ENCODE results near the gene CD1B.
"Not testable (repeated sequence)": the region's sequence is repeated elsewhere in the genome, so short reads cannot be mapped to it uniquely, and the experiment has no call there.

Gene CD1B

DNA sequence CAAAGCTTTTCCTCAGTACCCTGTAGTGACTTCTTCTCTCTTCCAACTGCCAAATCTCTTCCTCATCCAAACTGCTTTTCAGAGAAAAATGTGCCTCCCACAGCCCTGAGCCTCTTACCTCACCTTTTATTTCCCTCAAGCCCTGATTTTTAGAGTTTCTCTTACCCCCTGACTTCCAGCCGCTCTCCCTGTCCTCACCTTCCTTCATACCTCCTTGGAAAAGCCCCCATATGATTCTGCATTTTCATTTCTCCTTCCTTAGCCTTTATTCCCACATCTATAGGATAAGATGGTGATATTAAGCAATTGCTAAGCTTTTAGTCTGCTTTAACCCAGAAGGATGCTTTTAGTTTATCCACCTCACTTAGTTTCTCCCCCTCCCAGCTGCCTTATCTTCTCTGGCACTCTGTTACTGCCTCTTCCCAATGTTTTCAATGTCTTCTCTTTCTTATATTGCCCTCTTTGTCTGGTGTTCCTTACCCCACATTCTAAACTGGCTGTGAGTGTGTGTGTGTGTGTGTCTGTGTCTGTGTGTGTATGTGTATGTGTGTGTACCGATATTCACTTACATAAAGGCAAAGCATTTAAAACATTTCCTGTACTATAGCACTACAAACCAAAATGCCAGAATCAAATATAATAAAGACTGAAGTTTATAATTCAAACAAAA lies at the start of gene CD1B:
Gene CD1B, minus strand, starts transcription at position 51 of the 670 bp plus-strand sequence. CDS start 108 bp downstream, outside the sequence.
- DNase-seq = no peak

DNA sequence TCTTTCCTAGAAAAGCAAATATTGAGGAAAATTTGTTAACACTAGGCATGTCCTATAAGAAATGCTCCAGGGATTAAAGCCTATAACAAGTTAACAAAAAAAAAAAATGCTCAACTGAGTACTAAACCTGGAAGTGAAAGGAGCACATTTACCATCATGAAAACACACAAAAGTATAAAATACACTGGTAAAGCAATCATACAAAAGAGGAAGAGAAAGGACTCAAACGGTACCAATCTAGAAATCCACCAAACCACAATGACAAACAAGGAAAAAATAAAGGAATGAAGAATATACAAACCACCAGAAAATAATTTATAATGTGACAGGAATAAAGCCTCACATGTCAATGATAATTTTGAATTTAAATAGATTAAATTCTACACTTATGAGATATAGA lies 43.5 kb upstream of the CD1B start:
- no peak for DNase-seq

- DNase-seq = not testable (repeated sequence)
These were observed 42.8 kb upstream of the CD1B start for GRCh38 chr1:158374101-158374500.

DNA sequence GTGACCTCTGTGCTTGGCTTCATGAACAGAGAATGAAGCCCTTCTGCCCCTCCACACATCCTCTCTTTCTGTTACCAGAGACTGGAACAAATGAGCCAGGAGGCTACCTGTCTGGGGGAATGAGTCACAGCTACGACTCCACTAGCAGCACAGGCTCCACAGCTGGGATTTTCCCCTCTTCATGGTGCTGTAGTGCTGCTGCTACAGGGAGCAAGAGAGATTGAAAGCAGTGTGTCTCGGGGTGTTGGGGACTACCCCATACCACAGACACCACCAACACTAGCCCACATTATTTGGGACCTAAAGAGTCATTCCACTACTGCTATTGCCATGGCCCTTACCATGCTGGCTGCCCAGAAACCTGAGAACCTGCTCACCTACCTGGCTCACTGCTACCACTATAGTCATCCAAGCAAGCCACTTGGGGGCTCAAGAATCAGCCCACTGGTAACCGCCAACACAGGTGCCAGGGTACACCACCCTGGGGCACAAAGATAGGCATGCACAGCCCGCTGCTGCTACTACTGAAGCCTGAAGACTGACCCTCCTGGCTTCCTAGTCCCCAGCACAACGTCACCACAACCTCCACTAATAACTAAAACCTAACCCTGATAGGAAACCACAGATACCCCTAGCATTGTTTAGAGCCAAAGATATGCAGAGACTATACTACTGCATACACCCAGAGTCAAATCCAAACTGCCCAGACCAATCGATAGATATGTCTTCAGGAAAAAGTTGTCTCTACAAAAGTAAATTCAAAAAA lies 40.0 kb upstream of the CD1B start:
- no peak for DNase-seq

DNA sequence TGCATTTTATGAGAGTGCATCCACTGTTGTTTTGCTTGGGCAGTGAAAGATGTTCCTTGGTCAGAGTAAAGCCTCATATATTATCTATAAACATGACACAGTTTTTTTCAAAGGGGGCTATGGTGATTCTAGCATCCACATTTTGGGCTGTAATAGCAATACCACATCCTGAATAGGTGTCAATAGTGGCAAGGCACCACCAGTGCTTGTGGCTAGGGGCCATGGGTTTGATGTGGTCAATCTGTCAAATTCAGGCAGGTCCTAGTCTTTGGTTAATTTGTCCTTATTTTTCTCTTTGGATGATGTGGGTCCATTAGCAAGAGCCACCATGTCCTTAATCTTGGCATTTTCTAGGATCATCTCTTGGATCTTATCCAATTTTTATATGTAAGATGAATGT lies 35.5 kb upstream of the CD1B start:
- no peak for DNase-seq

GRCh38 chr1:158362941-158363340 lies 31.6 kb upstream of the CD1B start:
- DNase-seq = no peak

DNA sequence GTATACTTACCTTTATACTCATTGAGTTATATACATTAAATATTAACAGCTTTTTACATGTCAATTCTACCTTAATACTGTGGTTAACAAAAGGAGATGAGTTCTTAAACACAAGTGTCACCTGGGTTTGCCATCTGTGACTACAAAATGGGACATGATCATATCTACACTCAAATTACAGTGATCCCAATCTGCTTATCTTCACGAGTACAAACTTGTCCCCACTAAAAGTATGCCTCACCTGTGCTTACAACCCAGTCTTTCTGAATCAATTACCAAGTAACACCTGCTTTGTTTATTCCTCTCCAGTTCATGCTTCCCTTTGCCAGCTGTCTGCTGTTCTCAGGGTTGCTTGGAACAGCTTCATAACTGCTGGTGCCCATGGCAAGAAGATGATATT lies 31.2 kb upstream of the CD1B start:
- DNase-seq = no peak

DNA sequence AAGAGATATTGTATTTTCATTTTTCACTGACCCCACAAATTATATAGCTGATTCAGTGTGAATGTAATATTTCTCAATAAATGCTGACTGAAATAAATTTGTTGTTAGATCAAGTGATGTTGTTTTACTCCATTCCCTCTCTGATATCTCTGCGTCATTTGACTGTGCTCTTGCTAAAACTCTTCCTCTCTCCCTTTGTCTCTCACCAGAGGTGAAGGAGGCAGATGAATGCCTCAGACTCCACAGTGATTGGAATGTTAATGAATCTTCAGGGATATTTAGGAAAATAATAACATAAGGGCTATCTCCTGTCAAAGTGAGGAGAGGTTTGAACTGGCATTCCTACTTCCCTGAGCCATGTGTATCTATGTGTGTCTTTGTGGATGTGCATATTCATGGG lies 26.1 kb upstream of the CD1B start:
- DNase-seq = no peak

DNA sequence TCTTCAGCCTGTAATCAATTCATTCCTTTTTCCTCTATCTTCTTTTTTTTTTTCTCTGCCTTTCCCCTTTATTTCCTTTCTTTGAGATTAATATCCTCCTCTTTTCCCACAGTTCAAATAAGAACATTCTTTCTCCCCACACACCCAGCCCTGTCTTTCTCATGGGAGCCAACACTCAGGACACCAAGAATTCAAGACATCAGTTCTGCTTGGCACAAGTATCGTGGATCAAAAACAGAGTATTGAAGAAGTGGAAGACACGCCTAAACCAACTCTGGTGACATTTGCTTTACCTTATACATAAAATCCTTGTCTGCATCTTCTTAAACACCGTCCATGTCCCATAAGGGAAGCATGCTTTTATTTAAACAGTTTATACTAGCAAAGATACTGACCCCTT lies 25.3 kb upstream of the CD1B start:
- no peak for DNase-seq

DNA sequence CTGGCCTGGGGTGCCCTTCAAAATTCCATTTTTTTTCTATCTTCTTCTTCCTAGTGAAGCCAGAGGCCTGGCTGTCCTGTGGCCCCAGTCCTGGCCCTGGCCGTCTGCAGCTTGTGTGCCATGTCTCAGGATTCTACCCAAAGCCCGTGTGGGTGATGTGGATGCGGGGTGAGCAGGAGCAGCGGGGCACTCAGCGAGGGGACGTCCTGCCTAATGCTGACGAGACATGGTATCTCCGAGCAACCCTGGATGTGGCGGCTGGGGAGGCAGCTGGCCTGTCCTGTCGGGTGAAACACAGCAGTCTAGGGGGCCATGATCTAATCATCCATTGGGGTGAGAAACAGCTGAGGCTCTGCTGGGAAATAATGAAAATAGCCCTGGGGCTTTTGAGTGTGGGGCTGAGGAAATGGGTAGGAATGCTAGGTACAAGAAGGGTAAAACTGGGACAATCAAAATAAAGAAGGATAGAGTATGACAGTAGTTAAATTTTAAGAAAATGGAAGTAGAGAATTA lies 24.5 kb upstream of the CD1B start:
- no peak for DNase-seq

DNA sequence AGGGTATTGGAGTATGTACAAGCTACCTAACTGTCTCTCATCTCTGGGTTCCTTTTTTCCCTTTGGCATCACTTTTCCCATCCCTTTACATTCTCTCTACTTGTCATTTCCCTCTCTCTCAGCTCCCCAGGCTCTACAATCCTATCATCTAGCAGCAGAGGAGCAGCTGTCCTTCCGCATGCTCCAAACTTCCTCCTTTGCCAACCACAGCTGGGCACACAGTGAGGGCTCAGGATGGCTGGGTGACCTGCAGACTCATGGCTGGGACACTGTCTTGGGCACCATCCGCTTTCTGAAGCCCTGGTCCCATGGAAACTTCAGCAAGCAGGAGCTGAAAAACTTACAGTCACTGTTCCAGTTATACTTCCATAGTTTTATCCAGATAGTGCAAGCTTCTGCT lies 22.9 kb upstream of the CD1B start:
- DNase-seq = no peak

DNA sequence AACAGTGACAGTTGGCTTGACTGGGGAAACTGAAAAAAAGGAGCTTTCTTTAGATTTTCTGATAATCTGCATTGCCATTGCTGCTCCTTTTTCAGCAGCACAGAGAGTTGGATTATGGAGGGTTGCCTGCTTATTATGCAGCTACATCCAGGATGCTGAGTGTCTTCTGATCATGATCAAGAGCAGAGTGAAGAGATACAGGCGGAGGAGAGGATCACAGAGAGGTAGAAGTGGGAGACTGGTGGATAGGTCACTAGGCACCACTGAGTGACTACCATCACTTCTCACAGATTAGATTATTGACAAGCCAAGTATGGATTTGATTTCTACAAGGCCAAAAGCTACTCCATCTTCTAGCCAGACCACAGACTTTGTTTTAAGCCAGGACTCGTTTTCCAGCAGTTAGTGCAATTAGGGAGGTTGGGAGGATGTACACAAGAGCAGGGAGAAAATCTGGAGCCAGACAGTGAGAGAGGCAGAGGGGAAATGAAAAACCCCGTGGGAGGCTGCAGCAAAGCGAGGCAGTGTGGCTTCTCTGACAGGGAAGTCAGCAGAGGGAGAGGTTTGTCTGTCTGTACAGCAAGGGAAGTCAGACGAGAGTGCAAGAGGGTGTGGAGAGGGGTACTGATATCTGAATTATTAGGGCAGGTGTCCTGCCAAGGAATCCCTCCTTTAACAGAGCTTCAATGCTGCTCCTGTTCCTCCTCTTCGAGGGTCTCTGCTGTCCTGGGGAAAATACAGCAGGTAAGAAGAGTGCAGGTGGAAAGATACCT lies 22.2 kb upstream of the CD1B start, which contains the start of gene CD1E:
Gene CD1E, plus strand, starts transcription at position 592 of the 773 bp plus-strand sequence. Its CDS starts 95 bp downstream, at position 687.
- no peak for DNase-seq

DNA sequence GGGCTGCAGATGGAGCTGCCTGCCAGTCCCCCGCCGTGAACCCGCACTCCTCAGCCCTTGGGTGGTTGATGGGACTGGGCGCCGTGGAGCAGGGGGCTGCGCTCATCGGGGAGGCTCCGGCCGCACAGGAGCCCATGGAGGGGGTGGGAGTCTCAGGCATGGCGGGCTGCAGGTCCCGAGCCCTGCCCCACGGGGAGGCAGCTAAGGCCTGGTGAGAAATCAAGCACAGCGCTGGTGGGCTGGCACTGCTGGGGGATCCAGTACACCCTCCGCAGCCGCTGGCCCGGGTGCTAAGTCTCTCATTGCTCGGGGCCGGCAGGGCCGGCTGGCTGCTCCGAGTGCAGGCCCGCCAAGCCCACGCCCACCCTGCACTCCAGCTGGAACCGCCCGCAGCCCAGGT lies 17.6 kb upstream of the CD1B start:
- DNase-seq = not testable (repeated sequence)

GRCh38 chr1:158336413-158336812 lies 5.1 kb upstream of the CD1B start:
- not testable (repeated sequence) for DNase-seq

GRCh38 chr1:158335213-158335532 lies 3.8 kb upstream of the CD1B start:
- no peak for DNase-seq

DNA sequence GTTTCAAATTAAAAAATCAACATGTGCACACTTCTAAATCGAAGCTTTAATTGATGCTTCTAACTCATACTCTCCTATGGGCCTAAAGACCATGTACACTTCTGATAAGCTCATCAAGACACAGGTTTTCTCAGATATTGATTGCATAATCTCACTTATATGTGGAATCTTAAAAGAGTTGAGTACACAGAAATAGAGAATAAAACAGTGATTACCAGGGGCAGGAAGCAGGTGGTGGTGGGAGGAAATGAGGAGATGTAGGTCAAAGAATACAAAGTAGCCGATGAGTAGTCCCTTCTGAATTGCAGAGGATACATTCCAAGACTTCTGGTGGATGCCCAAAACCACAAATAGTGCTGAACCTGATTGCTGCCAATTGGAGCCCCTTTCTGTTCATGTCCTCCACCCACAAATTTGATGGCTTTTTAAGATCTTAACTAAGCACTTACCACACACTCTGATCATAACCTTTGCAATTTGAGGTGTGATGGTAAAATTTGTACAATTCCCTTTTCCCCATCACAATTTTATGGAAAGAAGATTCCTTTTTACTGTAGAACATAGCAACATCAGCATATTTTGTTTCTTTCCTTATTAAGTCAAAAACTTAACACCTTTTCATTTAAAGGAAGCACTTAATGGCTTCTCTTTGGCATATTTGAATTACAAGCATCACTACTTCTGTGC lies 3.3 kb upstream of the CD1B start:
- no peak for DNase-seq

DNA sequence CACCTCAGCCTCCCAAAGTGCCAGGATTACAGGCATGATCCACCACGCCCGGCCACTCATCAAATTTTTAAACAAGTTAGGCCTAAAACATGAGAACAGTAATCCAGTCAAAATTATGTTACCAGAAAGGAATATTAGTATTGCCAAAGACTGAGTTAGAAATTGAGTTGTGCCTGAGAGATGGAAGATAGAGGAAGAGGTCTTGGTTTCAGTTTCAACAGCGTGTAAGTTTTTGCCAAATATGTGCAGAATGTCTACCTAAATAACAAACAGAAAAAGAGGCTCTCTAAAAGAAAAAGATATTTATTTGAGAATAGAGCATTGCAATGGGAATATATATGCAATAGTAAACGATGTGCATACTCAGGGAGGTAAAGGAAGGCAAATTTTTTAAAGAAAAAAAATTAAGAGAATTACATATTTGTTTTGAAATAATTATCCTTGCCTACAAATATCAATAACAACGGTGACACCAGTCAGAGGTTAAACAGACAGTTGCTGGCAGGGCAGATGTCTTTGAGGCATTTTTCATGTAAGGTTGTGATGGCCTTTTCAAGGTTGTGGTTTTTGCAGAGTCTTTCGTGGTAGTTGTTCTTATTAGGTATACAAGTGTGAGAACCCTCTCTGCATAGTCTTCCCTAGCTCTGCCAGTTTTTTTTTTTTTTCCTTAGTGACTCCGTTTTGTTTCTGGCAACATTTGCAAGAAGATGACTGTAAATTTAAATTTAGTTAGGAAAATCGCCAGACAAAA lies 2.2 kb upstream of the CD1B start:
- no peak for DNase-seq

- no peak for DNase-seq
These were observed 265 bp downstream of the CD1B start for GRCh38 chr1:158331106-158331425.

DNA sequence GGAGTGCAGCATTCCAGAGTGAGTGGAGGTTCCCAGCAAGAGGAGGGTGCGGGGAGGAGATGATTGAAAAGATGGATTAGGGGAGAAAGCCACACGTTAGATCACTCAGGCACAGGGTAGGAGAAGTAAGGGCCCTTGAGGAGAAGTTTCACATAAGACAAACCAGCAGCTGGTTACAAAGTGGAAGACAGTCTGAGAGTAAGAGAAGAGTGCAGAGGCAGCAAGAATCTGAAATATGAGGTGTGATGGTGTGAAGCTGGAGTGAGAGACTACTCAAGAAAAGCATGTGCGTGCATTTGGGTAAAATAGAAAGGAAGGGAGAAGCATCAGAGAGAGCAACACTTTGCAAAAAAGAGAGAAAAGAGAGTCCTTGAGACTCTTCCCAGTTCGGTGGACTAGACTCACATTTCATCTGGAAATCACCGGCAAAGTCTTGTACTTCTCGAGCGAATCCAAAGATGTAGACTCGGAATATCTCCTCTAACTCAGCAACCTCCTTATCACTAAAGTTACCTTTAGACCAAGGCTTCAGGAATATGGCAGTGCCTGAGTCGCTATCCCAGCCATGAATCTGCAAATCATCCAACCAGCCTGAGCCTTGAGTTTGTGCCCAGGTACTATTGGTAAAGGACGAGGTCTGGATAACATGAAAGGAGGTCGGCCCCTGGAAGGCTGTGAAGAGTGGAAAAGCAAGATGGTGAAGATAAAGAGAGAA lies 783 bp downstream of the CD1B start:
- DNase-seq = no peak

- peak; percentile 10 for DNase-seq
These were observed 1.6 kb downstream of the CD1B start for GRCh38 chr1:158329733-158330132.

- DNase-seq = no peak
These were observed 2.0 kb downstream of the CD1B start for GRCh38 chr1:158329300-158329699.

- DNase-seq = no peak
These were observed 2.9 kb downstream of the CD1B start for GRCh38 chr1:158328426-158328825.

Data from kidney glomerular epithelial cell (primary cell).